Gastroesophageal sphincter (tissue), 3 donors: Measurements from ENCODE around the gene TAF1.

ENCODE experiments used
- EP300 ChIP-seq: sonication (generic); formaldehyde crosslinking; IDR thresholded peaks from one replicate; pipeline ENCODE4 v1.6.1; 2017; ENCODE audit warnings: antibody characterized with exemption, mild to moderate bottlenecking
- POLR2A ChIP-seq, 2 donors: fragments of 450-650 bp; IDR thresholded peaks; one replicate each; pipeline ENCODE4 v1.6.1; 2017; ENCODE audit warnings: antibody characterized with exemption in 2 of 2, mild to moderate bottlenecking in 2 of 2, moderate library complexity in 1 of 2
- TF ChIP-seq, protein P1 (sequence below), 4 experiments: fragments of 200-600 bp in 2 of 4; fragments of 450-650 bp in 2 of 4; sonication (generic) in 1 of 4; IDR thresholded peaks; one replicate each; pipeline ENCODE4 v1.5.1; 2017 to 2019; ENCODE audit warnings: antibody characterized with exemption in 4 of 4, mild to moderate bottlenecking in 2 of 4, moderate library complexity in 2 of 4

DNA sequence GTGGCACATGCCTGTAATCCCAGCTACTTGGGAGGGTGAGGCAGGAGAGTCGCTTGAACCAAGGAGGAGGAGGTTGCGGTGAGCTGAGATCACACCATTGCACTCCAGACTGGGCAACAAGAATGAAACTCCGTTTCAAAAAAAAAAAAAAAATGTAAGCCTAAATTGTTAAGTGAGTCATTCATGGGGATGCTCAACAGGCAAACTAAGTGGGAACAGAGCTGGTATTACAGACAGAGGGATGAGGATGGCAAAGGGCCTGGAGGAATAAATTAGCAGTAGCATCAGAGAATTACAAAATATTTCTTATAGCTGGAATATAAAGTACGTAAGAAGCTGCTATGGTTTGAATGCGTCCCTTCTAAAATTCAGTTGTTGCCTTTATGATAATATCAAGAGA is 123.4 kb downstream of the TAF1 start:
- TF ChIP-seq POLR2A (IDR thresholded peaks at IDR 0.05) (no peak), EP300 (no peak)
- TF ChIP-seq, protein P1, sequence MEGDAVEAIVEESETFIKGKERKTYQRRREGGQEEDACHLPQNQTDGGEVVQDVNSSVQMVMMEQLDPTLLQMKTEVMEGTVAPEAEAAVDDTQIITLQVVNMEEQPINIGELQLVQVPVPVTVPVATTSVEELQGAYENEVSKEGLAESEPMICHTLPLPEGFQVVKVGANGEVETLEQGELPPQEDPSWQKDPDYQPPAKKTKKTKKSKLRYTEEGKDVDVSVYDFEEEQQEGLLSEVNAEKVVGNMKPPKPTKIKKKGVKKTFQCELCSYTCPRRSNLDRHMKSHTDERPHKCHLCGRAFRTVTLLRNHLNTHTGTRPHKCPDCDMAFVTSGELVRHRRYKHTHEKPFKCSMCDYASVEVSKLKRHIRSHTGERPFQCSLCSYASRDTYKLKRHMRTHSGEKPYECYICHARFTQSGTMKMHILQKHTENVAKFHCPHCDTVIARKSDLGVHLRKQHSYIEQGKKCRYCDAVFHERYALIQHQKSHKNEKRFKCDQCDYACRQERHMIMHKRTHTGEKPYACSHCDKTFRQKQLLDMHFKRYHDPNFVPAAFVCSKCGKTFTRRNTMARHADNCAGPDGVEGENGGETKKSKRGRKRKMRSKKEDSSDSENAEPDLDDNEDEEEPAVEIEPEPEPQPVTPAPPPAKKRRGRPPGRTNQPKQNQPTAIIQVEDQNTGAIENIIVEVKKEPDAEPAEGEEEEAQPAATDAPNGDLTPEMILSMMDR (IDR thresholded peaks at IDR 0.05) = no peak
